NCI-H2196 (cell line): ENCODE data around the gene PHF1.
A peak's percentile ranks its signal among the peaks of the same experiment; 100 is the strongest.

Experiments
- DNase-seq: peaks from one replicate; lab custom pipeline; 2025; ENCODE audit not compliant: unreplicated experiment; lab: John Stamatoyannopoulos, UW

Gene PHF1

DNA sequence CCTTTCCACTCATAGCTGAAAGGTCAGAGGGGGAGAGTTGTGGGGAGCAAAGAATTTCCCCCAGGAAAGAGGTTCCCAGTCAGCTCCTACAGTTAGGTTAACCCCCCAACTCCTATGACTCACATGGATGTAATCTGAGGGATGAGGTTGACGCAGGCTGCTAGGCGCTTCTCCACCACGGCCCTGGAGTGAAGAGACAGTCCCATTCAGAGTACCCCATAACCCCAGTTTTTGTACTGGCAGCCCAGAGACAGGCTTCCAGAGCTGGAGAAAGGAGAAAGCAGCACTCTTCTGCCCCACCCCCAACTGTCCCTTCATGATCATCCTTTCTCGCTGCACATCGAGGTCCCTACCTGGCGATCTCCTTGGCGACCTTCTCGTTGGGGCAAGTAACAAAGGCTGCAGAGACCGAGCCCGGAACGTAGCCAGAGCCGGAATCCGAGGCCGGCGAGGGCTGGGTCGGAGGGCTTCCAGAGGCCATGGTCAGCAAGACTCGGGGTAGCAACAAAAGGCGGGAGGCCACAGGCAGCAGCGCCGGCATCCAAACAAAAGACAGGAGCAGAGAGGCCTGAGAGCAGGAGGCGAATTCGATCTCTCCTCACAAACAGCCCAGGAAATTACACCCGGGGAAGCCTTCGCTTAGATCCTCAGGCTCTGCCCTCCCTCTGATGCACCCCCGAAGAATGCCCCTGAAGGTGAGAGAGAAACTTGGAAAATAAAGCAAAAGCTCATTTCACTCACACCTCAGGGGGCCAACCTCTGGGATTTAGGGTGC lies 6.5 kb downstream of the PHF1 start:
- no peak for DNase-seq

- peak; percentile 99 for DNase-seq
These were observed 7.3 kb downstream of the PHF1 start, which contains the start of gene CUTA for GRCh38 chr6:33417903-33418689. Gene CUTA (minus strand): TSS chr6:33418107. CDS start chr6:33418000, 107 bp downstream.

GRCh38 chr6:33418690-33419291 lies 8.0 kb downstream of the PHF1 start:
- DNase-seq, result no peak

- peak; percentile 23 for DNase-seq
These were observed 9.0 kb downstream of the PHF1 start, which contains the start of gene SYNGAP1 for GRCh38 chr6:33419580-33420490. Gene SYNGAP1 (plus strand): TSS chr6:33420065. CDS start chr6:33420265, 200 bp downstream.

DNA sequence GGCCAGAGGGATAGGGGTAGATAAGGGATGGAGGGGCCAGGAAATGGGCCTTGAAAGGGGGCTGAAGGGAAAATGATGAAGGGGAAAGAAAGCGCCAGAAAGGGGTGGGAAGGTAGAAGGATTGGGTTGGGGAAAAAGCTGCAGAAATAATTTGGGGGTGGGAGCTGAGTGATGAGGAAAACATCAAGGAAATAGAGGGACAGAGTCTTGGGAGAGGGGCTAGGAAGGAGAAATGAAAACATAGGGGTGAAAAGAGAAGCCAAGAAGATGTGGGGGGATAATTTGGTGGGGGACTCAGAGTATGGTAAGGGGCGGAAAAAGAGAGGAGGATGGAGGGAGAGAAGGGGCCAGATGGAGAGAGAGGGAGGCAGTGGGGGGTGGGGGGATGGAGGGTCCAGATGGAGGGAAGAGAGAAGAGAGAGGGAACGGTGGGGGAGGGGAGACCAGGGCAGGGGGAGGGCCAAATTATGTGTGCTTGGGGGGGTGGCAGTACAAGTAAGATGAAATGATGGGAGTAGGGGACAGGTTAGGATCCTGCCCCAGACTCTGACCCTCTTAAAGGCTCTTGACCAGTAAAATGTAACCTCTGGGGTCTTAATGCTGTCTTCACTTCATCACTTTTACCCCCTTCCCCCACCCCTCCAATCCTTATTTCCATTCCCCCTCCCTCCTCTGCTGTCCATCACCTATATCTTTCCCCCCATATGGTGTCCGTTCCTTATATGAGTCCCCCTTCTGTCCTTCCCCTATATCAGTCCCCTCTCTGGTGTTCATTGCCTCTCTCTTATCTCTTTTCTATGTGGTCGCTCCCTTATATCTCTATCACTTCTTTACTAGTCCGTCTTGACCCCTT lies 9.9 kb downstream of the PHF1 start:
- DNase-seq, result peak; percentile 15

DNA sequence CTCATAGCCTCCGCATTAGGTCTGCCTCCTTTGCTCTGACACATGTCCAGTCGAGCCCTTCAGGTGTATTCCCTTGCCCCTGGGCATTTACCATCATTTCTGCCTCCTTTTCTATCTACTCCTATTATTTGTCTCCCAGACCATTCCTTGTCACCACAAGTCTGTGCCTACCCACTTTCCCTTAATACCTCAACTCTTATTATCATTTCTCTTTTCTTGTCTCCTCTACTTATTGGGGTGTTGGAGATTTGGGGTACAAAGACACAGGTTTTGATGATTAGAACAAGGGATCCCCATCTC lies 10.5 kb downstream of the PHF1 start:
- no peak for DNase-seq

DNA sequence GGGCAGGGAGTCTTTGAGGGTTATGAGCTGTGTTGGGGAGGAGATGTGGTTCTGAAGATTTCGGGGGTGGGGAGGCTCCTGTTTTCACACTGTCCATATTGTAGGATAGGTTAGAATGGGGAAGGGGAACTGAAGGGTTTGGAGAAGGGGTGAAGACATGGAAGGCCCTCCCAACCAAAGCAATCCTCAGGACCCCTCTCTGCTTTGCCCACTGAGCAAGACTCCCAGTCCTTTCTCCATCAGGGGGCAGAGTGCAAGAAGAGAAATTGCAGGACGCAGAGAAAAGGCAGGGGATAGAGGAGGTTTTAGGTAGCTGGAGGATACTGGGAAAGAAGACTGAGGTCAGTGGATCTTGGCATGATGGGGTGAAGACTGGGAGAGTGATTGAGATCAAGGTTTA lies 13.0 kb downstream of the PHF1 start:
- DNase-seq, result no peak

DNA sequence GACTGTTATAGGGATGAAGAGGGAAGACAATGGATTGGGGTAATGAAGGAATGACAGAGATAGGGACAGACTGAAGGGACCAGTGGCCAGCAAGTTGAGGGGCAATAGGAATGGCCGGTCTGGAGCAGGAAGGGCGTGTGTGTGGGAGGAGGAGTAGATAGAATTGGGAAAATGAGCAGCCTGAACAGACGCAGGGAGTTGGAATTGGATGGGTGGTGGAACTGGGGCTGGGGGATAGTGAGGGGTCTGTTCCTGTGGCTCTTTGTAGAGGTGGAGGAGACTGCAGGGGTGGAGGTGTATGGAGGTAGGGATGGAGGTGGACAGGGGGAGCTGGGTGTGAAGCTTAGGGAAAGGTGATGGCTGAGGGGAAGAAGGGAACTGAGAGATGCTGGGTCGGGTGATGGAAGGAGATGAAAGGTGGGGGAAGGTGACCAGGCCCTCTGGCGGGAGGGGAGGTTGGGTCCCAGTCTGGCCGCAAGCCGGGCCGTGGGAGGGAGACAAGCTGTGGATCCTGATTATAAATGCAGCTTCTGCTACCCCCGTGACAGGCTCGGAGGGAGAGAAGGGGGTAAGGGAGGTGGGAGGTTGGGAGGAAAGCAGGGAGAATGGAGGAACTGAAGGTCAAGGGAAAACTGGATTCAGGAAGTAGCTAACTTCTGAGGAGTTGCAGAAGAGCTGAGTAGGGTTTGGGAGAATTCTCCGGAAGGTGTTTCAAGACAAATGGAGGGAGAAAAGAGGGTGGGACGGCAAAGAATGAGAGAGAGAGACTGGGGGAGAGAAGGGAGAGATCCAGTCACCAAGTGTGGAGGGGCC lies 14.2 kb downstream of the PHF1 start:
- DNase-seq, result no peak

DNA sequence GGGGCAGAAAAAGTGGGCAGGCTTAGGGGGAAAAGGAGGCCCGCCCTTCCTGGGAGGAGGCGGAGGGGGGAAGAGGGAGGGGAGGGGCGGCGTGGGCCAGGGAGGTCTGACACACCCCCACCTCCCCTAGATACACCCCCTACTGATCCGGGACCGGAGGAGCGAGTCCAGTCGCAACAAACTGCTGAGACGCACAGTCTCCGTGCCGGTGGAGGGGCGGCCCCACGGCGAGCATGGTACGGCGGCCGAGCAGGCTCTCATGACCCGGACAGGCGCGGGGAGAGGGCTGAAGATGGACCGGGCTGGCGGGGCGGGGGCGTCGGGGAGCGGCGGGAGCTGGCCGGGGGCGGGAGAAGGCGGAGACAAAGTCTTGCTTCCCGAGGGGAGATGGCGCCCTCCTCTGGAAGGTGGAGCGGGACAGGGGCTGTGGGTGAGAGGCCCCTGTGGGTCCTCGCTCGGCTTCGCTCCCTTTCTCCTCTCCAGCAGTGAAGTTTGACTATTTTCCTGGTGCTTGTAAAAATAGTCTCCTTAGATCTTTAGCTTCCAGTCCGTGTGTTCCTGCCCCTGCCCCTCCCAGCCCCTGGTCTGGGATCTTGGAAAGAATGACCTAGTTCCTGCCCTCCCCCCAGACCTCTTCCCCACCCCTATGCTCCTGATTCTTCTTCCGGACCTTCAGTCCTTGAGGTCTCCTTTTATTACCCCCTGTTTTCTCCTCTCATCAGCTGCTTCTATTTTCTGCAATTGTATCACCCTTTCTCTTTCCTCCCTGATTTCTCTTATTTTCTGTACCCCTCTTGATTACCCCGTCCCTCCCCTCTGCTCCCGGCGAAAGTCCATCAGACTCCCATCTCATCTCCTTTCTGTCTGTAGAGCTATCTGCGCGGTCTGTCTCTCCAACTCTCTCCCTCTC lies 15.1 kb downstream of the PHF1 start:
- DNase-seq, result peak; percentile 81

- no peak for DNase-seq
These were observed 16.0 kb downstream of the PHF1 start for GRCh38 chr6:33426590-33427511.

GRCh38 chr6:33427585-33428223 lies 16.9 kb downstream of the PHF1 start:
- peak; percentile 65 for DNase-seq

- DNase-seq, result peak; percentile 26
These were observed 17.6 kb downstream of the PHF1 start for GRCh38 chr6:33428224-33428965.

DNA sequence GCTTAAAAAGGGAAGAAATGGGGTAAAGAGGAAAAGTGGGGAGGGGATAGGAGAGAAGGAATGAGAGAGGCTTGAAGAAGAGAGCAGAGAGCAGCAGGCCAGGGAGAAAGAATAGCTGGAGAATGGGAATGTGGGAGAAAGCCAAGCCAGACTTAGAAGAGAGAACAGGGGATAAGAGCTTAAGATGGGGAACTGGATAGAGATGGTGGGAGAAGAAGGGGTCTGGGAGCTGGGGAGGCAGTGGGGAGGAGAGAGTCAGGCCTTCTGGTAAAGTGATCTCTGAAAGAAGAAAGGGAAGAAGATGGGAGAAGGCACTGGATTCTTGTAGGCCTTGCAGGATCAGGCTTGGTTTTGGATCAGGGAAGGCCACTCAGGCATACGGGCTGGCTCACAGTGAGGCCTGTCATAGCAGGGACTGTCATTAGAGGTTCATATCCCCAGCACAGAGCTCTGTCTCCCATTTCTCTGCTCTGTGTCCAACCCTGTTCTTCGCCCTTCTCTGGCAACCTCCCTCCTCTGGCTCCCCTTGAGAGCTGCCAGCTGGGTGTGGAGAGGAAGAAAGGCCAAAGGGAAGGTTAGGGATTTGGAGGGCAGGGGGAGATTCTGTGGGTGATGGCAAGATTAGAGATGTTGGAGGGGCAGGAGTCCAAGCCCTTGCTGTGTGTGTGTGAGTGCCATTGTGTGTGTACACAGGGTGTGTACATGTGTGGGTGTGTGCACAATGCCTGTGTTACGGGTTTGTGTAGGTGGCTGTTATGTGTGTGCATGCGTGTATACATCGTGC lies 18.3 kb downstream of the PHF1 start:
- no peak for DNase-seq

- no peak for DNase-seq
These were observed 18.9 kb downstream of the PHF1 start for GRCh38 chr6:33429750-33430052.

- DNase-seq, result no peak
These were observed 19.5 kb downstream of the PHF1 start for GRCh38 chr6:33430334-33430733.
